CD4-positive, alpha-beta T cell treated with Interferon gamma for 1 hour (primary cell): ENCODE data around the gene ADIPOR2.
"Not testable (repeated sequence)": the region's sequence is repeated elsewhere in the genome, so short reads cannot be mapped to it uniquely, and the experiment has no call there.

ENCODE experiments used
- DNase-seq: peaks from one replicate; pipeline ENCODE4 v3.0.0-alpha.2; 2020

ADIPOR2 gene

GRCh38 chr12:1705774-1706631, 15.1 kb downstream of the ADIPOR2 start:
- no peak for DNase-seq

- DNase-seq, result no peak
Measured at GRCh38 chr12:1706632-1706980, 15.7 kb downstream of the ADIPOR2 start.

GRCh38 chr12:1707051-1707450, 16.2 kb downstream of the ADIPOR2 start:
- DNase-seq, result no peak

DNA sequence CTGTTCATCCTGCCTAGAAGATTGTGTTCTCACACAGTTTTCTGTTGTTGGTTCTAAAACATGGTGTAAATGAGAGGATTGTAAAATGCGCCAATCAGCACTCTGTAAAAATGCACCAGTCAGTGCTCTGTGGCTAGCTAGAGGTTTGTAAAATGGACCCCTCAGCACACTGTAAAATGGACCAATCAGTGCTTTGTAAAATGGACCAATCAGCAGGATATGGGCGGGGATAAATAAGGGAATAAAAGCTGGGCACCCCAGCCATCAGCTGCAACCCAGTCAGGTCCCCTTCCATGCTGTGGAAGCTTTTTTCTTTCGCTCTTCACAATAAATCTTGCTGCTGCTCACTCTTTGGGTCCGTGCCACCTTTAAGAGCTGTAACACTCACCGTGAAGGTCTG, 19.1 kb downstream of the ADIPOR2 start:
- not testable (repeated sequence) for DNase-seq

- not testable (repeated sequence) for DNase-seq
Measured at GRCh38 chr12:1710870-1711269, 20.0 kb downstream of the ADIPOR2 start.

- DNase-seq, result not testable (repeated sequence)
Measured at GRCh38 chr12:1711536-1712211, 20.8 kb downstream of the ADIPOR2 start.

DNA sequence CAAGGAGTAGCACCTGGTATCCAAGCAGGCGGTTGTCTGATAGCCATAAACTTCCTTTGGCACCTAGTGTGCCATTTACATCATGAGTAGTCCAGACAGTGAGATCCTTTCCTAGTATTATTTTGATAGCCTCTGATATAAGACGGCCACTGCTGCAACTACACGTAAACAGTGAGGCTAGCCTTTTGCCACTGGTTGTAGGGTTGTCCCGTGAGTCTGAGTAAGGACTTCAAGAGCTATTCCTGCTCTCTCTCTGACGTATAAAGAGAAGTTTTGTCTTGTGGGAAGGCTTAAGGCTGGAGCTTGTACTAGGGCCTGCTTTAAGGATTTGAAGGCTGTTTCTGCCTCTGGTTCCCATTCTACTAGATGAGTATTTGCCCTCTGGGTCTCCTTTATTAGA, 21.4 kb downstream of the ADIPOR2 start:
- not testable (repeated sequence) for DNase-seq

GRCh38 chr12:1712852-1713251, 22.0 kb downstream of the ADIPOR2 start:
- not testable (repeated sequence) for DNase-seq

DNA sequence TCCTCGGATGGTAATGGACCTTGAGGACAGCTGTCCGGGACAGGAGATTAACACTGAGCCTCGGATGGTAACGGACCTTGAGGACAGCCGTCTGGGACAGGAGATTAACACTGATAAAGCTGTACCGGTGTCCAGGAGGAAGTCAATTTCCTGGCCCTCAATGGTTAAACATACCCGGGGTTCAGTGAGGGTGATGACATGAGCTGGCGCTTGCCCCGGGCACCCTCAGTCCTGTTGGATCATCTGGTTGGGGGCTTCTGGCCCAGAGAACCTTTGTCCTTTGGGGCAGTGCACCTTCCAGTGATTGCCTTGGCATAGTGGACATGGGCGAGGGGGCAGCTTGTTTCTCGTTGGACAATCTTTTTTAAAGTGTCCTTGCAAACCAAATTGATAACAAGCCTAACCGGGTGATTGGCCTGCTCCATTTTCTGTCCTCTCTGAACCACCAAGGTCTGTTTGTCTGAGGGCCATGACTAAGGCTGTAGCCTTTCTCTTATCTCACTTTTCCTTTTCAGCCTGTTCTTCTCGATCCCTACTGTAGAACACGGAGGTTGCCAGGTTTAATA, 23.0 kb downstream of the ADIPOR2 start:
- not testable (repeated sequence) for DNase-seq

GRCh38 chr12:1715459-1715858, 24.6 kb downstream of the ADIPOR2 start:
- not testable (repeated sequence) for DNase-seq

- DNase-seq, result no peak
Measured at GRCh38 chr12:1716215-1716862, 25.5 kb downstream of the ADIPOR2 start.

- no peak for DNase-seq
Measured at GRCh38 chr12:1716911-1717310, 26.0 kb downstream of the ADIPOR2 start.

- no peak for DNase-seq
Measured at GRCh38 chr12:1719139-1719538, 28.3 kb downstream of the ADIPOR2 start.

DNA sequence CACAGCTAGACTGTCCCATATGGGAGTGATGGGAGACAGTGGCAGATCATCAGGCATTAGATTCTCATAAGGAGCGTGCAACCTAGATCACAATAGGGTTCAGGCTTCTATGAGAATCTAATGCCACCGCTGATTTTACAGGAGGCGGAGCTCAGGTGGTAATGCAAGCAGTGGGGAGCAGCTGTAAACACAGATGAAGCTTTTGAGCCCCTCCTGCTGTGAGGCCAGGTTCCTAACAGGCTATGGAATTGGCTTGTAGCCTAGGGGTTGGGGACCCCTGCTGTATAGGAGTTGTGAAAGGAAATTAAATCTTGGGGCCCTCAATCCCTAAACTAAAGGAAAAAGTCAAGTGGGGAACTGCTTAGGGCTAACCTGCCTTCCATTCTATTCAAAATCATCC, 29.6 kb downstream of the ADIPOR2 start:
- DNase-seq, result no peak

DNA sequence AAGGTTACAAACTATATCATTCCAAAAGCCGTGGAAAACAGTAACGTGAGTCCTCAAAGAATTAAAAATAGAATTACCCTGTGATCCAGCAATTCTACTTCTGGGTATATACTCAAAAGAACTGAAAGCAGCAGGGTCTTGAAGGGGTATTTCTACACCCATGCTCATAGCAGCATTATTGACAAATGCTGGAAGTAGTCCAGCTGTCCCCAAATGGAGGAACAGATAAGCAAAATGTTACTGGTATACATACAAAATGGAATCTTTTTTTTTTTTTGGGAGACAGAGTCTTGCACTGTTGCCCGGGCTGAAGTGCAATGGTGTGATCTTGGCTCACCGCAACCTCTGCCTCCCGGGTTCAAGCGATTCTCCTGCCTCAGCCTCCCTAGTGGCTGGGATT, 32.9 kb downstream of the ADIPOR2 start:
- DNase-seq, result no peak

DNA sequence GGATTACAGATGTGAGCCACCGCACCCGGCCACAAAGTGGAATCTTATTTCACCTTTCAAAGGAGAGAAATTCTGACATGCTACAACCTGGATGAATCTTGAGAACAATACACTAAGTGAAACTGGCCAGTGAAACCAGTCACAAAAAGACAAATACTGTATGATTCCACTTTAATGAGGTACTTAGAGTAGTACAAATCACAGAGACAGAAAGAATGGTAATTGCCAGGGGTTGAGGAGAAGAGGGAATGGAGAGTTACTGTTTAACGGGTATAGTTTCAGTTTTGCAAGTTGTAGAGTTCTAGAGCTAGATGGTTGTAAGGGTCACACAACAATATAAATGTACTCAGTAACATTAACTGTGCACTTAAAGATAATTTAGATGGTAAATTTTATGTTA, 33.4 kb downstream of the ADIPOR2 start:
- no peak for DNase-seq

- DNase-seq, result no peak
Measured at GRCh38 chr12:1726753-1727152, 35.9 kb downstream of the ADIPOR2 start.

GRCh38 chr12:1728824-1729223, 38.0 kb downstream of the ADIPOR2 start:
- no peak for DNase-seq

- no peak for DNase-seq
Measured at GRCh38 chr12:1731019-1731687, 40.3 kb downstream of the ADIPOR2 start.

DNA sequence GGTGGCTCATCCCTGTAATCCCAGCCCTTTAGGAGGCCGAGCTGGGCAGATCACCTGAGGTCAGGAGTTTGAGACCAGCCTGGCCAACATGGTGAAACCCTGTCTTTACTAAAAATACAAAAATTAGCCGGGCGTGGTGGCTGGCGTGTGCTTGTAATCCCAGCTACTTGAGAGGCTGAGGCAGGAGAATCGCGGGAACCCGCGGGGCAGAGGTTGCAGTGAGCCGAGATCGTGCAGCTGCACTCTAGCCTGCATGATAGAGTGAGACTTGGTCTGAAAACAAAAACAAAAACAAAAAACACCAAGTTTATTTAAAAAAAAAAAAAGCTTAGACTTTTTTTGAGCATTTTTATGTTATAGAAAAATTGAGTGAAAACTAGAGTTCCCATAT, 40.8 kb downstream of the ADIPOR2 start:
- not testable (repeated sequence) for DNase-seq

- no peak for DNase-seq
Measured at GRCh38 chr12:1732914-1733313, 42.0 kb downstream of the ADIPOR2 start.

- DNase-seq, result not testable (repeated sequence)
Measured at GRCh38 chr12:1733712-1734111, 42.8 kb downstream of the ADIPOR2 start.
